T47D (cell line): ENCODE measurements around the gene TBC1D23.
A peak's percentile ranks its signal among the peaks of the same experiment; 100 is the strongest.

Experiments used
- DNase-seq, 2 experiments: peaks; one replicate each; pipeline versions ENCODE4 v3.0.0 to v3.0.0-alpha.2; 2011 to 2012; ENCODE audit warnings: low read depth in 1 of 2, low spot score in 1 of 2
- JUND ChIP-seq: IDR thresholded peaks from 2 replicates; pipeline ENCODE4 v1.6.1; 2012; ENCODE audit warnings: low read depth
- in situ Hi-C: cut with HindIII; loops from 2 replicates; pipeline ENCODE4 v1.10.0; 2016; ENCODE audit warnings: low sequenced_read_pairs, low pct_unique_long_range_greater_than_20kb

TBC1D23 gene

GRCh38 chr3:100352296-100353231 is 91.8 kb downstream of the TBC1D23 start:
- in situ Hi-C loops, result no loop called here
- TF ChIP-seq JUND, result no peak
- no peak for DNase-seq

DNA sequence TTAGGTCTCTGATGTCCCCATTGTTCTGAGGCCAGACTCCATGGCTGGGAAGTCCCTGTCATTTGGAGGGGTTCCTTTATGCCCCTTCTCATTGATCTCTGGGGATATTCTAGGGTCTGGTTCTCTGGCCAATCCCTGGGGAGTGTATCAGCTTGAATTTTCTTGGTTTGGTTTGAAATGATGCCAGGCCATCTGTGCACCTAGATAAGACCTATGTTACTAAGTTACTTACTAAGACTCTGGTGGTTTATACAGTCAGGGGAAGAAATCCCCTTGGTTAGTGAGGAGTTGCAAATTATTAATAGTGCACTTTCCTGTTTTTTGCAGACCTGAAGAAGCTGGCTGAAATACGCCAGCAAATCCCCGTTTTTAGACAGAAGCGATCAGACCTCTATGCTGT is 94.1 kb downstream of the TBC1D23 start:
- TF ChIP-seq JUND, result no peak
- no peak for DNase-seq
- in situ Hi-C loops, result no loop called here

GRCh38 chr3:100358413-100358812 is 97.6 kb downstream of the TBC1D23 start:
- DNase-seq, result no peak
- no peak for TF ChIP-seq JUND
- in situ Hi-C loops, result no loop called here

- in situ Hi-C loops, result no loop called here
- no peak for DNase-seq
- TF ChIP-seq JUND, result no peak
These were observed 98.2 kb downstream of the TBC1D23 start for GRCh38 chr3:100359035-100359434.

DNA sequence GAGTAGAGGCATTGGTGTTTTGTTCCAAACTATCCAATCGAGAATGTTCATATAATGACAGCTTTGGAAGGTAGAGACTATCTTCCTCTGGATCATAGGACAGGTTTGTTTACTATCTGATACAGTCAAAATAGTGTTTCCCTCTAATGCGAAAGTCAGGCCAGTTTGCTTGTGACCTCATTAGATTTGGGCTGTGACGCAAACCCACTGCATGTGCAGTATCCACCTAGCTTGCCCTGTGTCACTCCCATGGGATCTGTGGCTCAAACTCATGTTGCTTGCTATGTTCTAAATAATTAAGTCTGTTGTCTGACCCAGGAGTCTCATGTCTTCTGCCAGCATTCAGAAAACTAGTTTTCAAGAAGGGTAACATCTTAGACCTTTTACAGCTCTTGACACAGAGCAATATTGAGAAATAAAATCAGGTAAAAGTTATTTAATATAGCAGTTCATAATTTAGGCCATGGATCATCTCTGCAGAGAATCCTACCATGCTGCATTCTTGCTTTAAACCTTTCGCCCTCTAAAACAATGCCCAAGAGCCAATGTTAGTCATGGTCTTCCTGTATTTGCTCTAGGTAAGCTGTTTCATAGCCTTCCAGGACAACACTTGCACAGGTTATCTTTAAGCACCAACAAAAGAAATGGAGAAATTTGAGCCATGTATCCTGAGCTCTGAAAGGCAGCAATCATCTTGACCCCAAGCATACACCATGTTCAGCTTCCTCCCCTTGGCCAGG is 100.1 kb downstream of the TBC1D23 start:
- TF ChIP-seq JUND, result no peak
- in situ Hi-C loops, result no loop called here
- DNase-seq, result peak in 1 of 2 experiments; percentile 32

- DNase-seq, result peak in 1 of 2 experiments; percentile 28
- TF ChIP-seq JUND, result no peak
- in situ Hi-C loops, result no loop called here
These were observed 101.1 kb downstream of the TBC1D23 start for GRCh38 chr3:100361897-100362296.

GRCh38 chr3:100364421-100364820 is 103.6 kb downstream of the TBC1D23 start:
- DNase-seq, result no peak
- TF ChIP-seq JUND, result no peak
- in situ Hi-C loops, result no loop called here

- in situ Hi-C loops, result no loop called here
- no peak for TF ChIP-seq JUND
- no peak for DNase-seq
These were observed 105.6 kb downstream of the TBC1D23 start for GRCh38 chr3:100366424-100366823.

DNA sequence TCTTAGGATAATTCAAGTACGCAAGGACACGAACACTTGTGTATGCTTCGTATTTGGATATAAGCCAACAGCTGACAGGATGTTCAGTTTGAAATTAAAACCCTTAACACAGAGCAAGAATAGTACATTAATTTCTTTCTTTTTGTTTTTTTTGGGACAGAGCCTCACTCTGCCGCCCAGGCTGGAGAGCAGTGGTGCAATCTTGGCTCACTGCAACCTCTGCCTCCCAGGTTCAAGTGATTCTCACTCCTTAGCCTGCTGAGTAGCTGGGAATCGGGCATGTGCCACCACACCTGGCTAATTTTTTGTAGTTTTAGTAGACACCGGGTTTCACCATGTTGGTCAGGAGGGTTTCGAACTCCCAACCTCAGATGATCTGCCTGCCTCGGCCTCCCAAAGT is 107.6 kb downstream of the TBC1D23 start:
- in situ Hi-C loops, result no loop called here
- TF ChIP-seq JUND, result no peak
- DNase-seq, result no peak

DNA sequence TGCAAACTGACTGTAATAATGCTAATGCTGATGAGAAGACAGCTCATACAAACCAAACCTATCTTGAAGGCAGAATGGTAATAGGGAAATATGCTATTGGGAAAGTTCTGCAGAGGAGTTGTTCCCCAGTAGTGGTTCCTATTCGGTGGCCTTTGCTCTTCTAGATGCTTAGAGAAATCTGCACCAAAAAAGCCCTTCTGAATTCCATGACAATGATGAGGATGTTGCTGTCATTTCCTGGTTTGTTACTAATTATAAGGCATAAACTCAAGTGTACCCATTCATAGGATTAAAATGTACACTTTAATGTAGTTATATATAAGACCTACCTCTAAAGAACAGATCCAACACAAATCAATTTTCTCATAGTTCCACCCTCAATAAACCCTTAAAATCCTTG is 110.0 kb downstream of the TBC1D23 start:
- no peak for DNase-seq
- in situ Hi-C loops, result no loop called here
- no peak for TF ChIP-seq JUND

GRCh38 chr3:100374521-100374920 is 113.7 kb downstream of the TBC1D23 start:
- no peak for DNase-seq
- in situ Hi-C loops, result no loop called here
- no peak for TF ChIP-seq JUND
